Mucosa of gallbladder (tissue), 1 donor: Measurements from ENCODE around the gene LSAMP. TPM values are rescaled to one million over a fixed set of nuclear protein-coding genes. Genes with fewer than 3 reads are reported as not detected.
"Not testable (repeated sequence)": the region's sequence is repeated elsewhere in the genome, so short reads cannot be mapped to it uniquely, and the experiment has no call there.

Experiments
- DNase-seq: peaks from one replicate; pipeline ENCODE4 v3.0.0-alpha.2; 2020; ENCODE audit warnings: low spot score
- total RNA-seq: library from RNA; stranded (reverse); gene quantifications from one replicate; pipeline ENCODE4 v1.2.1, GENCODE V29; 2021
- donor health status: DM: no; HTN: no; CAD: no.

LSAMP gene
- total RNA-seq, 1 donor from 2014 or later, result 11.4 TPM

GRCh38 chr3:115898656-115899410 lies 546.5 kb downstream of the LSAMP start:
- DNase-seq, result no peak

GRCh38 chr3:115891006-115891636 lies 554.2 kb downstream of the LSAMP start:
- DNase-seq, result no peak

- DNase-seq, result no peak
Measured at GRCh38 chr3:115890579-115890978, 554.7 kb downstream of the LSAMP start.

DNA sequence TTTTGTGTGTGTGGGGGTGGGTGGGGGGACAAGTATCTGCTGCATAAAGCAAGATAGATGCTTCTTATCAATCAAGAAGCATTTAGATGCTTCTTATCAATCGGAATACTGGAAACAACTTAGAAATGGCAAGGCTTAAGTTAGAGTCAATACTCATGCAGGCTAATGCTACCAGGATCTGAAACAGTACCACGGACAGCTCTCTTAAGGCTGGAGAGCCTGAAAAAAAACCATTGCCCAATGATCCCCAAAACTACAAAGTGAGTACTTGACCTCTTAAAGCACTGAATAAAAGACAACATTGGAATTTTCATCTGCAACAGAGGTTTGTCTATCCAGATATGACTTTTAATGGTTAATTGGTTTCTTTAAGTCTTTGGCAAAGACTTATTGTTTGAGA lies 559.7 kb downstream of the LSAMP start:
- no peak for DNase-seq

DNA sequence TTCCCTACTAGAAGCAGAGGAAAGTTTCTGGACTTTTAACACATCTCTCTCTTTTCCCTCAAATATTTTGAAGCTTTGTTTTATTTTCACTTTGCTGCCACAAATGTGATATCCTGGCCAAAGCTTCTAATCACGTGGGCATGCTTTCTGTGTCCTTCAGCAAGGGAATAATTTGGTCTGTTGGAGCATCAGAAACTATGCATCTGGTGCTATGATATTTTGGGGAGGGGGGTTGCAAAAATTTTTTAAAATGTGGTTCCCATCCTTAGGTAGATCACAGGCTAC lies 567.7 kb downstream of the LSAMP start:
- no peak for DNase-seq

- DNase-seq, result no peak
Measured at GRCh38 chr3:115876876-115877614, 568.2 kb downstream of the LSAMP start.

DNA sequence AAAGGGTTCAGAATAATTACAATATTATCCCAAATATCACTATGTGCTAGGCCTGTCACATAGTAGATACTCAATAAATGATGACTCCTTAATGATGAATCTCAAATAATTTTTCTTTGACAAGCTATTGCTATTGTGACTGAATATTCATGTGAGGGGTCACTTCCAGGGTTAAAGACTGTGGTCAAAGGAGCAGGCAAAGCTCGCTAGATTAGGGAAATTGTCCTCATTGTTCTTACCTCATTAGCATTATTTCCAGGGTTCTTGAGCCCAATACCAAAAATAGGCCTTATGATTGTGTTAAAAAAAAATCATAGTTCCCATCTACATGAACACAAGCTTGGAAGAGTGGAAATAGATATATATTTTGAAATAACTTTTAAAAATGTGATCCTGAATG lies 569.8 kb downstream of the LSAMP start:
- DNase-seq, result no peak

DNA sequence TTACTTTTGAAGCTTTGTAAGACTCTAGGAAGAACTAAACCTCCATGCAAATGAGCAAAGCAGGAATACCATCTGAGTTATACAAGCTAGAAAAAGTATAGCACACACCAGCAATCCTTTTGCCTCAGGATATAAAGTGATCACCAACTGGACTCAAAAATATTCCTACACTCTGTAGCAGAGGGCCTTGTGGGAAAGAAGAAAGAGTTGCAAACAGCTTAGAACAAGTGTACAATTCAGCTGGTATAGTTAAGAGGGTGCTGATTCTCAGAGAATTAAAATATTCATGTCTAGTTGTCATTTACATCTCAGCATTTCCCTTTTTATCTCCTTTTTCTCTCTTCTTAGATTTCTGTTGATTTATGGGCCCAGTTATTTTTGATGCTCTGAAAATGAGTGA lies 573.6 kb downstream of the LSAMP start:
- DNase-seq, result no peak

DNA sequence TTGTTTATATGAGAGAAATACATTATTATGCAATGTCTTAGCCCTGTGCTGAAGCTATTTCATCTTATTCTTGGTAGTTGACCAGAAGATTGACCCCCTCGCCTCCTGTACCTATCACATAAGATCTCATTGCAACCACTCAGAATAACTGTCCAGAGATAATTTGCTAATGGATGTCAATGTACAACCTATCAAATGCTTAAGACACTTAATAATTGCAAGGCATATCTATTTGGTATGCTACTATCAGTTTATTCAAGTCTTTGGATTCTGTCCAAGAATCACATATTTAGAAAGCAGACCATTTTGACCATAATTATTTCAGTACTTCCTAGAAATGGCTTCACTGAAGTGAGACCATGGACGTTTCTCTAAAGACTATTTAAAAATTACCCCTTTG lies 580.4 kb downstream of the LSAMP start:
- no peak for DNase-seq

DNA sequence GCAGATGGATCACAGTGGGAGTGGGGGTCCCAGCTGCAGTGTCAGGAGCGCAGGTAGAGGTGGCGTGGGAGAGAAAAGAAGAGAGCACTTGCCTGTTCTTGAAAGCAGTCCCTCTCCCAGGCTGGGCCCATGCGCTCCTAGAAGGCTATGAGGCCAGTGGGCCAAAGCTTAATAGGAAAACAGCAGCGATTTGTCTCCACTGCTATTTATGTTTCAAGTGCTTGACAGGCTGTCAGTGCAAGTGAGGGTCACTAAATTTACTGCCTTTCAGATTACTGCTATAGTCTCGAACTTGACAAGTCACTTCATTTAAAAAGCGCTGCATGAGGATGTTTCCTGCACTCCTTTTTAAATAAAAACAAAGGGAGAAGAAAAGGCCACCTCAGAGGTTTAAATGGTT lies 582.4 kb downstream of the LSAMP start:
- no peak for DNase-seq

- DNase-seq, result no peak
Measured at GRCh38 chr3:115862099-115862498, 583.2 kb downstream of the LSAMP start.

DNA sequence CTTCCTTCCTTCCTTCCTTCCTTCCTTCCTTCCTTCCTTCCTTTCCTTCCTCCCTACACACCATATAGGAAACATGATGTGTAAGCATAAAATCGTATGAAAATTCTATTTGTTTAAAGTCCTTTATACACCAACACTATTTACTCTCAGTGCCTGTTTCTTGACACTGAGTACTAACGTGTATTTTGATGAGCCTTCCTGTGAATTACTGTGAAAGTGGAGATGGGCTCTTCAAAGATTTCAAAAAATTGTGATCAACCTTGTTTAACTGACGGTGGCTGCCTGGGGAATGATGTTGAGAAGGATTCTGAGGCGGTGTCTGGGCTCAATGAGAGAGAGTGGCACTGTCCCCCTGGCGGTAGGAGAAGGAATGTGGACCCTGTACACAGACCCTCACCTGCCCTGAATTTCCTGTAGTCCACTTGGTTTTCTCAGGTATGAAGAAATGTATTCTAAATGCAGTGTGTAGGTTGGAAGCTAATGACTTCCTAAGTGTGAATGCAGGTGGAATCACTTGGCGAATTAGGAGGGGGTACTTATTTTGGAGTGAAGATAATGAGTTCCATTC lies 584.0 kb downstream of the LSAMP start:
- no peak for DNase-seq

- DNase-seq, result no peak
Measured at GRCh38 chr3:115860766-115861165, 584.5 kb downstream of the LSAMP start.

- DNase-seq, result no peak
Measured at GRCh38 chr3:115859002-115859807, 586.1 kb downstream of the LSAMP start.

DNA sequence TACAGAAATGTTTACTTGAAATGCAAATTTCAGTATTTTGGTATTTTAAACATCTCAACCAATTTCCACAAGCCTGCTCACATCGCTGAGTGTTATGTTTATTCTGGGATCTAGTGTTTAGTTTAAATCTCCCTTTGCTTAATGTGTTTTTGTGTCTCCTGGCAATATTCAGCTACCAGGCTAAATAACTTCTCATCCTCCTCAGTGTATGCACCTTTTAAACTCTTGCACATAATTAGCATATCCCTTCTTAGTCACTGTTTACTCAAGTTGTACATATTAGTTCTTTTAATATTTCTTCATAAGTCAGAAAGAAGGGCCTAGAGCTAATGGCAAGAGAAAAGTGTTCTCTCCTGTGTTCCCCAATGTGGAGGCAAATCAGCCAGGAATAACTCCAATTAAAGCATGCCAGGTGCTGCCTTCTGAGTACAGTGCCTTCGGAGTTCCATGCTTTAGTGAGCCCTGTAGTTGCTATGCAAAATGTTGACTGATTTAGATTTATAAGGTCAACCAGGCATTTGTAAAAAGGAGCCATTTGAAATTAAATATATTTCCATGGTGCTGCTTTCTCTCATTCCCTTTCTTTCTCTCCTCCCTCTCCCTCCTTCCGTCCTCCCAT lies 587.7 kb downstream of the LSAMP start:
- DNase-seq, result no peak

DNA sequence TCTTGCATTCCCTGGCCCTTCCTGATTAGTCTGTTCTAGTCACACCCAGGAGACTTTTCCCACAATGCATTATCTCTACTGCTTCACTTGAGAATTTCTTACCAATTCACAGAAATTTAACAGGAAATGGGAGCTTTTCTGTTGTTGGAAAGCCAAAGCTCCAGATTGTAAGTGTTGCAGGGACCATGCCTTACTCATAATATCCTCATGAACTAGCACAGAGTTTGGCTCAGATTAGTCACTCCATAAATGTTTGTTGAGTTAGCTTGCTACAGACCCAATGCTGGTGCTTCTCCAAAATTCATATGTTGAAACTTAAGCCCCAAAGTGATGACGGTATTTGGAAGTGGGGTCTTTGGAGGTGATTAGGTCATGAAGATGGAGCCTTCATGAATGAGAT lies 589.4 kb downstream of the LSAMP start:
- no peak for DNase-seq

DNA sequence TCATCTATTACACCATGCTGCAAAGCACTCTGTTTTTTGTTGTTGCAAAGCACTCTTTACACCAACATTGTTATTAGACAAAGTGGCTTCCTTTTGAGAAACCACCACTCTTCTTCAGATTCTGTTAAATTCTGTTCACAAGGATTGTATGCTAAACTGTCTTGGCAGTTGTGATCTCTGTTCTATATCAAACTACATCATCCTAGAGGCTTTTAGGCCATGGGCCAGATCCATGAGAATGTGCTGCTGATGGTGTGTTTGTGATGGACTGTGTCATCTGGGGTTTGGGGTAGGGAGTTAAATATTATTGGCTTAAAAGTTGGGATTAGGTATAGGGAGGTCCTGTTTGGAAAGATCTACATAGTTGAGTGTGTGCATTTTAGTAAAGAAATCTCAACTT lies 592.2 kb downstream of the LSAMP start:
- no peak for DNase-seq

GRCh38 chr3:115852278-115852677 lies 593.0 kb downstream of the LSAMP start:
- no peak for DNase-seq

GRCh38 chr3:115851571-115851970 lies 593.7 kb downstream of the LSAMP start:
- DNase-seq, result no peak

DNA sequence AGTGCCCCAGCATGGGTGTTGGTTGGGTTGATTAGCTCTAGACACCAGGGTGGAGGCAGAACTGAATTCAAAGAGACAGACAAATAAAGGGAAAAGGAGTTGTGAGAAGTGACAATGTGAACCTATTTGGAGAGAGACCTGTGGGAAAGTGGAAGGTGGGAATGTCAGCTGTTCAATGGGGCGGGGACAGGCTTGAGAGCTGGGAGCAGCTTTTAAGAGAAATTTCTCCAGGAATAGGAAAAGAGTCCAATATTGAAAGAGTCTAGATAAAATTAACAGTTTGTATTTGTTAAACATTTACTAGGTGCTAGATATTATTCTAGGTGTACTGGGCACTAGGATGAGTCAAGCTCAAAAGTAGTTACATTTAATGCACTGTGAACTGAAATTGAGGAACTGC lies 596.6 kb downstream of the LSAMP start:
- DNase-seq, result no peak

DNA sequence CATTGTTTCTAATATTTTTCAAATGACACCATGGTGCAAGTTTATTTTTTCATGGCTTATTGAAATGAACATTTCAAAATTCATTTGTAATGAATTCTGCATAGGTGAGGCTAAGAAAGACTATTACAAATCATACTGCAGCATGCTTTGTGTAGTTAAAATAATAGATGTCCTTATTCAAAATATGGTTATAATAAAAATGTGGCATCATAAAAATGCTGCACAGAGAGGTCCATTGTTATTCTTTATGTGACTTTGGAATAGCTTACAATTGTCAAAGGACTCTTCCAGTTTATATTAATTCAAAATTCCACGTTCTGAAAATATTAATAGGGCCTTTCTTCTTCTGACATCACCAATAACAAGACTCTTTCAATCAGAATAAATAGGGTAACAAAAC lies 599.3 kb downstream of the LSAMP start:
- no peak for DNase-seq

DNA sequence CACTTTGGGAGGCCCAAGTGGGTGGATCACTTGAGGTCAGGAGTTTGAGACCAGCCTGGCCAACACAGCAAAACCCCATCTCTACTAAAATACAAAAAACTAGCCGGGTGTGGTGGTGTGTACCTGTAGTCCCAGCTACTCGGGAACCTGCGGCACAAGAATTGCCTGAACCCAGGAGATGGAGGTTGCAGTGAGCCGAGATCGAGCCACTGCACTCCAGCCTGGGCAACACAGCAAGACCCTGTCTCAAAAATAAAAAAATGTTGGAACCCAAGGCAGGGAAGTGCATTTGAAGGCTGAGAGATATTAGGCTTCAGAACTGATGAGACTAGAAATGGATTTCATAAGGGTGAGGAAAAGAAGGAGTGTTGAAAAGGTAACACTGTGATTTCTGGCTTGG lies 600.6 kb downstream of the LSAMP start:
- DNase-seq, result not testable (repeated sequence)
